ENCODE results near the gene SLC22A5. TPM values are rescaled to one million over a fixed set of nuclear protein-coding genes. Genes with fewer than 3 reads are reported as not detected.

SLC22A5 gene
- total and polyA plus RNA-seq, 2 of the 8 experiments (the other 6 are each of a cell fraction or from before 2014, with no cell fraction given): 4.0 to 9.0 TPM

DNA sequence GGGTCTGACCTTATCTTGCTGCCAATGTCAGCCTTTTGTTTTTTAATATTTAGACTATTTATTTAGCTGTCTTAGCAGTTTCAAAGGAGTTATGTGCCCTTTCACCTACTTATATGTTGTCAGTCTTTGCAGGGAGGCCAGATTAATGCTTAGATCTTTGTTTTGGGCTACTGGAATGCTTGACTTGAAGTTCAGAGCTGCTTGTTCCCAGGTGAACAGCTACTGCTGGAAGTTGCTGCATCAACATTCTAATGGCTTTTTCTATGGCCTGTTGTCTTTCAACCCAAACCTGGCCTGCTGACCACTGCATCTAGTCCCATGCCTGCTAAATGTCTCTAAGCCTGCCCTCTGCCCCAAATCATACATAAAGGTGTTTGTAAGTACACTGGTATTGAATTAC is 3.0 kb downstream of the SLC22A5 start (continued):
- TF ChIP-seq, protein P1, sequence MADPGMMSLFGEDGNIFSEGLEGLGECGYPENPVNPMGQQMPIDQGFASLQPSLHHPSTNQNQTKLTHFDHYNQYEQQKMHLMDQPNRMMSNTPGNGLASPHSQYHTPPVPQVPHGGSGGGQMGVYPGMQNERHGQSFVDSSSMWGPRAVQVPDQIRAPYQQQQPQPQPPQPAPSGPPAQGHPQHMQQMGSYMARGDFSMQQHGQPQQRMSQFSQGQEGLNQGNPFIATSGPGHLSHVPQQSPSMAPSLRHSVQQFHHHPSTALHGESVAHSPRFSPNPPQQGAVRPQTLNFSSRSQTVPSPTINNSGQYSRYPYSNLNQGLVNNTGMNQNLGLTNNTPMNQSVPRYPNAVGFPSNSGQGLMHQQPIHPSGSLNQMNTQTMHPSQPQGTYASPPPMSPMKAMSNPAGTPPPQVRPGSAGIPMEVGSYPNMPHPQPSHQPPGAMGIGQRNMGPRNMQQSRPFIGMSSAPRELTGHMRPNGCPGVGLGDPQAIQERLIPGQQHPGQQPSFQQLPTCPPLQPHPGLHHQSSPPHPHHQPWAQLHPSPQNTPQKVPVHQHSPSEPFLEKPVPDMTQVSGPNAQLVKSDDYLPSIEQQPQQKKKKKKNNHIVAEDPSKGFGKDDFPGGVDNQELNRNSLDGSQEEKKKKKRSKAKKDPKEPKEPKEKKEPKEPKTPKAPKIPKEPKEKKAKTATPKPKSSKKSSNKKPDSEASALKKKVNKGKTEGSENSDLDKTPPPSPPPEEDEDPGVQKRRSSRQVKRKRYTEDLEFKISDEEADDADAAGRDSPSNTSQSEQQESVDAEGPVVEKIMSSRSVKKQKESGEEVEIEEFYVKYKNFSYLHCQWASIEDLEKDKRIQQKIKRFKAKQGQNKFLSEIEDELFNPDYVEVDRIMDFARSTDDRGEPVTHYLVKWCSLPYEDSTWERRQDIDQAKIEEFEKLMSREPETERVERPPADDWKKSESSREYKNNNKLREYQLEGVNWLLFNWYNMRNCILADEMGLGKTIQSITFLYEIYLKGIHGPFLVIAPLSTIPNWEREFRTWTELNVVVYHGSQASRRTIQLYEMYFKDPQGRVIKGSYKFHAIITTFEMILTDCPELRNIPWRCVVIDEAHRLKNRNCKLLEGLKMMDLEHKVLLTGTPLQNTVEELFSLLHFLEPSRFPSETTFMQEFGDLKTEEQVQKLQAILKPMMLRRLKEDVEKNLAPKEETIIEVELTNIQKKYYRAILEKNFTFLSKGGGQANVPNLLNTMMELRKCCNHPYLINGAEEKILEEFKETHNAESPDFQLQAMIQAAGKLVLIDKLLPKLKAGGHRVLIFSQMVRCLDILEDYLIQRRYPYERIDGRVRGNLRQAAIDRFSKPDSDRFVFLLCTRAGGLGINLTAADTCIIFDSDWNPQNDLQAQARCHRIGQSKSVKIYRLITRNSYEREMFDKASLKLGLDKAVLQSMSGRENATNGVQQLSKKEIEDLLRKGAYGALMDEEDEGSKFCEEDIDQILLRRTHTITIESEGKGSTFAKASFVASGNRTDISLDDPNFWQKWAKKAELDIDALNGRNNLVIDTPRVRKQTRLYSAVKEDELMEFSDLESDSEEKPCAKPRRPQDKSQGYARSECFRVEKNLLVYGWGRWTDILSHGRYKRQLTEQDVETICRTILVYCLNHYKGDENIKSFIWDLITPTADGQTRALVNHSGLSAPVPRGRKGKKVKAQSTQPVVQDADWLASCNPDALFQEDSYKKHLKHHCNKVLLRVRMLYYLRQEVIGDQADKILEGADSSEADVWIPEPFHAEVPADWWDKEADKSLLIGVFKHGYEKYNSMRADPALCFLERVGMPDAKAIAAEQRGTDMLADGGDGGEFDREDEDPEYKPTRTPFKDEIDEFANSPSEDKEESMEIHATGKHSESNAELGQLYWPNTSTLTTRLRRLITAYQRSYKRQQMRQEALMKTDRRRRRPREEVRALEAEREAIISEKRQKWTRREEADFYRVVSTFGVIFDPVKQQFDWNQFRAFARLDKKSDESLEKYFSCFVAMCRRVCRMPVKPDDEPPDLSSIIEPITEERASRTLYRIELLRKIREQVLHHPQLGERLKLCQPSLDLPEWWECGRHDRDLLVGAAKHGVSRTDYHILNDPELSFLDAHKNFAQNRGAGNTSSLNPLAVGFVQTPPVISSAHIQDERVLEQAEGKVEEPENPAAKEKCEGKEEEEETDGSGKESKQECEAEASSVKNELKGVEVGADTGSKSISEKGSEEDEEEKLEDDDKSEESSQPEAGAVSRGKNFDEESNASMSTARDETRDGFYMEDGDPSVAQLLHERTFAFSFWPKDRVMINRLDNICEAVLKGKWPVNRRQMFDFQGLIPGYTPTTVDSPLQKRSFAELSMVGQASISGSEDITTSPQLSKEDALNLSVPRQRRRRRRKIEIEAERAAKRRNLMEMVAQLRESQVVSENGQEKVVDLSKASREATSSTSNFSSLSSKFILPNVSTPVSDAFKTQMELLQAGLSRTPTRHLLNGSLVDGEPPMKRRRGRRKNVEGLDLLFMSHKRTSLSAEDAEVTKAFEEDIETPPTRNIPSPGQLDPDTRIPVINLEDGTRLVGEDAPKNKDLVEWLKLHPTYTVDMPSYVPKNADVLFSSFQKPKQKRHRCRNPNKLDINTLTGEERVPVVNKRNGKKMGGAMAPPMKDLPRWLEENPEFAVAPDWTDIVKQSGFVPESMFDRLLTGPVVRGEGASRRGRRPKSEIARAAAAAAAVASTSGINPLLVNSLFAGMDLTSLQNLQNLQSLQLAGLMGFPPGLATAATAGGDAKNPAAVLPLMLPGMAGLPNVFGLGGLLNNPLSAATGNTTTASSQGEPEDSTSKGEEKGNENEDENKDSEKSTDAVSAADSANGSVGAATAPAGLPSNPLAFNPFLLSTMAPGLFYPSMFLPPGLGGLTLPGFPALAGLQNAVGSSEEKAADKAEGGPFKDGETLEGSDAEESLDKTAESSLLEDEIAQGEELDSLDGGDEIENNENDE (IDR thresholded peaks at IDR 0.05; ENCODE audit: insufficient replicate concordance, low read length): no peak
- TF ChIP-seq TBP (IDR thresholded peaks at IDR 0.05; ENCODE audit: low read depth, low read length) (no peak), POU5F1 (IDR thresholded peaks at IDR 0.05; ENCODE audit: low read depth, low read length) (no peak), SIRT6 (IDR thresholded peaks at IDR 0.05; ENCODE audit: low read length) (no peak), ASH2L (IDR thresholded peaks at IDR 0.05; ENCODE audit: low read length) (no peak), JUN (IDR thresholded peaks at IDR 0.05; ENCODE audit: low read depth, low read length) (no peak), ZNF274 (IDR thresholded peaks at IDR 0.05; ENCODE audit: borderline replicate concordance, extremely low read depth, low read length) (no peak), CHD2 (IDR thresholded peaks at IDR 0.05; ENCODE audit: low read length) (no peak), CHD1 (IDR thresholded peaks at IDR 0.05; ENCODE audit: low read depth, low read length) (no peak), HDAC2 (IDR thresholded peaks at IDR 0.05; ENCODE audit: borderline replicate concordance in 1 of 2, low read depth in 2 of 2, low read length in 2 of 2) (no peak), KDM1A (IDR thresholded peaks at IDR 0.05; ENCODE audit: borderline replicate concordance, low read length) (no peak), GABPA (IDR thresholded peaks at IDR 0.05; ENCODE audit: borderline replicate concordance, insufficient read depth, low read length) (no peak), CBX5 (IDR thresholded peaks at IDR 0.05; ENCODE audit: low read depth, low read length) (no peak)

Data from H1 (cell line).